ENCODE data around the gene OR2D2.

DNA sequence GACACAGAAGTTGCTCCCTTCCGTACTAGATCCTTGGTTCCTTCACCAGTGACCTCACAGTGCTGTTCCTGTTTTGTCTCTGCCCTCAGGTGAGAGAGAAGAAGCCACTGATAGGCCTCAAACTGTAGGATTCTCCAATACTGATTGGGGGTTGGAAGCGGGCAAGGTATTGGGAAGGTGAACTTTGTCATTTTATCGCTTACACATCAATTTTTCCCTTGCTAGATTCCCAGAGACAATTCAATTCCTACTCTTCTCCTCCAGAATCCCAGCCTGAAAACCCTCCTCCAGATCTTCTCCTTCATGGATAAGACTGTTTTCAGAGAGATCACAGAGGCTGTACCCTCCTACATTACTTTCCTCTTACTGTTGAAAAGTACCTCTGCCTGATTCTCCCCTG lies 19.1 kb upstream of the OR2D2 start:
- TF ChIP-seq POLR2A (IDR thresholded peaks at IDR 0.05; ENCODE audit: low read depth, low read length) = no peak
- no peak for TF ChIP-seq POLR2AphosphoS5 (IDR thresholded peaks at IDR 0.05; ENCODE audit: low read depth, low read length)
- TF ChIP-seq TAF1 (IDR thresholded peaks at IDR 0.05; ENCODE audit: borderline replicate concordance, low read depth, low read length) = no peak
